HepG2 (cell line): ENCODE data around the gene MACROD2. TPM values are rescaled to one million over a fixed set of nuclear protein-coding genes. Genes with fewer than 3 reads are reported as not detected.

Experiments used
- AKAP8 ChIP-seq: sonication (generic); formaldehyde crosslinking; IDR thresholded peaks from 2 replicates; pipeline ENCODE4 v1.5.1; 2020; ENCODE audit warnings: mild to moderate bottlenecking, missing genetic modification reagents
- ARID2 ChIP-seq: sonication (generic); formaldehyde crosslinking; IDR thresholded peaks from 2 replicates; pipeline ENCODE4 v1.8.1; 2022; ENCODE audit warnings: mild to moderate bottlenecking, missing genetic modification reagents, borderline replicate concordance
- ATF2 ChIP-seq: sonication (generic); formaldehyde crosslinking; IDR thresholded peaks from 2 replicates; pipeline ENCODE4 v1.4.0; 2020; ENCODE audit warnings: missing genetic modification reagents
- KLF11 ChIP-seq: IDR thresholded peaks from 2 replicates; pipeline ENCODE4 v1.6.1; 2016; ENCODE audit warnings: missing compliant biosample characterization
- MIER2 ChIP-seq: IDR thresholded peaks from 2 replicates; pipeline ENCODE4 v1.6.1; 2016; ENCODE audit warnings: missing biosample characterization, missing genetic modification reagents
- MZF1 ChIP-seq: sonication (generic); formaldehyde crosslinking; IDR thresholded peaks from 2 replicates; pipeline ENCODE4 v1.8.1; 2023; ENCODE audit warnings: mild to moderate bottlenecking, missing genetic modification reagents, borderline replicate concordance
- PPARG ChIP-seq: conservative IDR thresholded peaks from 2 replicates; pipeline ENCODE4 v1.6.1; 2016; ENCODE audit warnings: missing biosample characterization, missing genetic modification reagents
- STAT5B ChIP-seq: sonication (generic); formaldehyde crosslinking; IDR thresholded peaks from 2 replicates; pipeline ENCODE4 v1.4.0; 2020; ENCODE audit warnings: missing genetic modification reagents
- ZFX ChIP-seq: sonication (generic); formaldehyde crosslinking; IDR thresholded peaks from 2 replicates; pipeline ENCODE4 v1.4.0; 2020; ENCODE audit warnings: mild to moderate bottlenecking, low read depth, missing genetic modification reagents, moderate library complexity
- ZKSCAN8 ChIP-seq: IDR thresholded peaks from 2 replicates; pipeline ENCODE4 v1.6.1; 2016; ENCODE audit warnings: borderline replicate concordance, missing genetic modification reagents, missing compliant biosample characterization
- ZNF225 ChIP-seq: sonication (generic); formaldehyde crosslinking; IDR thresholded peaks from 2 replicates; pipeline ENCODE4 v1.4.0; 2020; ENCODE audit warnings: mild to moderate bottlenecking, missing genetic modification reagents
- ZNF256 ChIP-seq: sonication (generic); formaldehyde crosslinking; conservative IDR thresholded peaks from 2 replicates; pipeline ENCODE4 v1.4.0; 2020; ENCODE audit warnings: missing genetic modification reagents
- ZNF652 ChIP-seq: IDR thresholded peaks from 2 replicates; pipeline ENCODE4 v1.6.1; 2016; ENCODE audit warnings: low read depth, borderline replicate concordance
- ZNF660 ChIP-seq: sonication (generic); formaldehyde crosslinking; IDR thresholded peaks from 2 replicates; pipeline ENCODE4 v1.5.1; 2020; ENCODE audit warnings: mild to moderate bottlenecking, low read depth, missing genetic modification reagents, borderline replicate concordance
- ZNF780A ChIP-seq: sonication (generic); formaldehyde crosslinking; IDR thresholded peaks from 2 replicates; pipeline ENCODE4 v1.8.0; 2022; ENCODE audit warnings: mild to moderate bottlenecking, missing genetic modification reagents, moderate library complexity
- ZSCAN22 ChIP-seq: sonication (generic); formaldehyde crosslinking; IDR thresholded peaks from 2 replicates; pipeline ENCODE4 v1.4.0; 2020; ENCODE audit warnings: mild to moderate bottlenecking, missing genetic modification reagents
- polyA plus RNA-seq, 8 experiments: library from polyadenylated mRNA; depleted of rRNA in 3 of 8; stranded (reverse) in 7 of 8; unstranded in 1 of 8; fragments of >200 nt; fragmentation: Illumina TruSeq in 4 of 8; extraction: Trizol in 4 of 8; gene quantifications; 2 replicates each; pipeline versions ENCODE4 v1.2.1 to v1.2.3, GENCODE V29; 2011 to 2016; ENCODE audit warnings: low read depth in 4 of 8, missing spikeins in 1 of 8, mixed read lengths in 1 of 8; ENCODE audit not compliant: insufficient read depth in 1 of 8
- total RNA-seq, 5 experiments: library from RNA; depleted of rRNA; stranded (reverse); fragments of >200 nt; fragmentation: Illumina TruSeq; extraction: Trizol; gene quantifications; 2 replicates each; pipeline ENCODE4 v1.2.3, GENCODE V29; 2016; ENCODE audit warnings: low read depth in 1 of 5
- TF ChIP-seq, protein P1 (sequence below): sonication (generic); formaldehyde crosslinking; IDR thresholded peaks from 2 replicates; pipeline ENCODE4 v1.5.0; 2020; ENCODE audit warnings: mild to moderate bottlenecking, missing genetic modification reagents
- TF ChIP-seq, protein P2 (sequence below): sonication (generic); formaldehyde crosslinking; IDR thresholded peaks from 2 replicates; pipeline ENCODE4 v1.8.1; 2023; ENCODE audit warnings: mild to moderate bottlenecking, missing genetic modification reagents
- TF ChIP-seq, protein P3 (sequence below): sonication (generic); formaldehyde crosslinking; IDR thresholded peaks from 2 replicates; pipeline ENCODE4 v1.4.0; 2020; ENCODE audit warnings: missing genetic modification reagents, borderline replicate concordance
- TF ChIP-seq, protein P4 (sequence below): sonication (generic); formaldehyde crosslinking; IDR thresholded peaks from 2 replicates; pipeline ENCODE4 v1.5.0; 2020; ENCODE audit warnings: mild to moderate bottlenecking, missing genetic modification reagents

The MACROD2 gene
- total and polyA plus RNA-seq, 2 of the 13 experiments (the other 11 are each of a cell fraction or from before 2014, with no cell fraction given), result 0.13 to 0.51 TPM

DNA sequence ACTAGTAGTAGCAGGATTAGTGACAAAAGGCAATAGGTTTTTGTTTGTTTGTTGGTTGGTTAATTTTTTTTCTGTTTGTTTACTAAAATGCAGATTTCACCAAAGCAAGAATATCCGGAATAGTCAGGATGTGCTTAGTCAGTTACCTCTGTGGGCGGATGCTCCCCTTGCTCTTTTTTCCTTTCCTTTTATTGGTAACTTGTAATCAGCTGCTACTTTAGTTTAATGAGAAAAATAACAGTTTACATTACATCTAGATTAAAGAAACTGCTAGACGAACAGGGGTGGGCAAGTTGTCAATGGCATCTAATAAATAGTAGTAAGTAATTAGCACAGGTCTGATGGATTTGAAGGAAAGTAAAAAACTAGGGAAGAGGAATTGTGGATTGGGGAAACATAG is 989.0 kb downstream of the MACROD2 start (continued):
- TF ChIP-seq MIER2 (CRISPR knock-in tag) (no peak), ARID2 (CRISPR knock-in tag) (0 out of 2 replicates have a peak, but pooled peaks have one; percentile 59), ZNF652 (CRISPR knock-in tag) (no peak), KLF11 (CRISPR knock-in tag) (no peak), ZKSCAN8 (CRISPR knock-in tag) (no peak), STAT5B (no peak), ZNF256 (CRISPR knock-in tag) (0 out of 2 replicates have a peak, but pooled peaks have one; percentile 43), ZSCAN22 (CRISPR knock-in tag) (no peak; the same call in 1 of the 2 replicates), ZNF225 (CRISPR knock-in tag) (no peak), ZNF780A (CRISPR knock-in tag) (0 out of 2 replicates have a peak, but pooled peaks have one; percentile 9), PPARG (CRISPR knock-in tag) (no peak), ZFX (no peak), AKAP8 (CRISPR knock-in tag) (no peak), ZNF660 (CRISPR knock-in tag) (no peak), MZF1 (CRISPR knock-in tag) (no peak), ATF2 (CRISPR knock-in tag) (no peak)
- TF ChIP-seq, protein P1, sequence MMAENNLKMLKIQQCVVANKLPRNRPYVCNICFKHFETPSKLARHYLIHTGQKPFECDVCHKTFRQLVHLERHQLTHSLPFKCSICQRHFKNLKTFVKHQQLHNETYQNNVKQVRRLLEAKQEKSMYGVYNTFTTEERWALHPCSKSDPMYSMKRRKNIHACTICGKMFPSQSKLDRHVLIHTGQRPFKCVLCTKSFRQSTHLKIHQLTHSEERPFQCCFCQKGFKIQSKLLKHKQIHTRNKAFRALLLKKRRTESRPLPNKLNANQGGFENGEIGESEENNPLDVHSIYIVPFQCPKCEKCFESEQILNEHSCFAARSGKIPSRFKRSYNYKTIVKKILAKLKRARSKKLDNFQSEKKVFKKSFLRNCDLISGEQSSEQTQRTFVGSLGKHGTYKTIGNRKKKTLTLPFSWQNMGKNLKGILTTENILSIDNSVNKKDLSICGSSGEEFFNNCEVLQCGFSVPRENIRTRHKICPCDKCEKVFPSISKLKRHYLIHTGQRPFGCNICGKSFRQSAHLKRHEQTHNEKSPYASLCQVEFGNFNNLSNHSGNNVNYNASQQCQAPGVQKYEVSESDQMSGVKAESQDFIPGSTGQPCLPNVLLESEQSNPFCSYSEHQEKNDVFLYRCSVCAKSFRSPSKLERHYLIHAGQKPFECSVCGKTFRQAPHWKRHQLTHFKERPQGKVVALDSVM (CRISPR knock-in tag), result 0 out of 2 replicates have a peak, but pooled peaks have one; percentile 28
- TF ChIP-seq, protein P2, sequence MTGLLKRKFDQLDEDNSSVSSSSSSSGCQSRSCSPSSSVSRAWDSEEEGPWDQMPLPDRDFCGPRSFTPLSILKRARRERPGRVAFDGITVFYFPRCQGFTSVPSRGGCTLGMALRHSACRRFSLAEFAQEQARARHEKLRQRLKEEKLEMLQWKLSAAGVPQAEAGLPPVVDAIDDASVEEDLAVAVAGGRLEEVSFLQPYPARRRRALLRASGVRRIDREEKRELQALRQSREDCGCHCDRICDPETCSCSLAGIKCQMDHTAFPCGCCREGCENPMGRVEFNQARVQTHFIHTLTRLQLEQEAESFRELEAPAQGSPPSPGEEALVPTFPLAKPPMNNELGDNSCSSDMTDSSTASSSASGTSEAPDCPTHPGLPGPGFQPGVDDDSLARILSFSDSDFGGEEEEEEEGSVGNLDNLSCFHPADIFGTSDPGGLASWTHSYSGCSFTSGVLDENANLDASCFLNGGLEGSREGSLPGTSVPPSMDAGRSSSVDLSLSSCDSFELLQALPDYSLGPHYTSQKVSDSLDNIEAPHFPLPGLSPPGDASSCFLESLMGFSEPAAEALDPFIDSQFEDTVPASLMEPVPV (CRISPR knock-in tag), result 0 out of 2 replicates have a peak, but pooled peaks have one; percentile 61
- TF ChIP-seq, protein P3, sequence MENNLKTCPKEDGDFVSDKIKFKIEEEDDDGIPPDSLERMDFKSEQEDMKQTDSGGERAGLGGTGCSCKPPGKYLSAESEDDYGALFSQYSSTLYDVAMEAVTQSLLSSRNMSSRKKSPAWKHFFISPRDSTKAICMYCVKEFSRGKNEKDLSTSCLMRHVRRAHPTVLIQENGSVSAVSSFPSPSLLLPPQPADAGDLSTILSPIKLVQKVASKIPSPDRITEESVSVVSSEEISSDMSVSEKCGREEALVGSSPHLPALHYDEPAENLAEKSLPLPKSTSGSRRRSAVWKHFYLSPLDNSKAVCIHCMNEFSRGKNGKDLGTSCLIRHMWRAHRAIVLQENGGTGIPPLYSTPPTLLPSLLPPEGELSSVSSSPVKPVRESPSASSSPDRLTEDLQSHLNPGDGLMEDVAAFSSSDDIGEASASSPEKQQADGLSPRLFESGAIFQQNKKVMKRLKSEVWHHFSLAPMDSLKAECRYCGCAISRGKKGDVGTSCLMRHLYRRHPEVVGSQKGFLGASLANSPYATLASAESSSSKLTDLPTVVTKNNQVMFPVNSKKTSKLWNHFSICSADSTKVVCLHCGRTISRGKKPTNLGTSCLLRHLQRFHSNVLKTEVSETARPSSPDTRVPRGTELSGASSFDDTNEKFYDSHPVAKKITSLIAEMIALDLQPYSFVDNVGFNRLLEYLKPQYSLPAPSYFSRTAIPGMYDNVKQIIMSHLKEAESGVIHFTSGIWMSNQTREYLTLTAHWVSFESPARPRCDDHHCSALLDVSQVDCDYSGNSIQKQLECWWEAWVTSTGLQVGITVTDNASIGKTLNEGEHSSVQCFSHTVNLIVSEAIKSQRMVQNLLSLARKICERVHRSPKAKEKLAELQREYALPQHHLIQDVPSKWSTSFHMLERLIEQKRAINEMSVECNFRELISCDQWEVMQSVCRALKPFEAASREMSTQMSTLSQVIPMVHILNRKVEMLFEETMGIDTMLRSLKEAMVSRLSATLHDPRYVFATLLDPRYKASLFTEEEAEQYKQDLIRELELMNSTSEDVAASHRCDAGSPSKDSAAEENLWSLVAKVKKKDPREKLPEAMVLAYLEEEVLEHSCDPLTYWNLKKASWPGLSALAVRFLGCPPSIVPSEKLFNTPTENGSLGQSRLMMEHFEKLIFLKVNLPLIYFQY, result no peak
- TF ChIP-seq, protein P4, sequence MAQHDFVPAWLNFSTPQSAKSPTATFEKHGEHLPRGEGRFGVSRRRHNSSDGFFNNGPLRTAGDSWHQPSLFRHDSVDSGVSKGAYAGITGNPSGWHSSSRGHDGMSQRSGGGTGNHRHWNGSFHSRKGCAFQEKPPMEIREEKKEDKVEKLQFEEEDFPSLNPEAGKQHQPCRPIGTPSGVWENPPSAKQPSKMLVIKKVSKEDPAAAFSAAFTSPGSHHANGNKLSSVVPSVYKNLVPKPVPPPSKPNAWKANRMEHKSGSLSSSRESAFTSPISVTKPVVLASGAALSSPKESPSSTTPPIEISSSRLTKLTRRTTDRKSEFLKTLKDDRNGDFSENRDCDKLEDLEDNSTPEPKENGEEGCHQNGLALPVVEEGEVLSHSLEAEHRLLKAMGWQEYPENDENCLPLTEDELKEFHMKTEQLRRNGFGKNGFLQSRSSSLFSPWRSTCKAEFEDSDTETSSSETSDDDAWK (CRISPR knock-in tag), result no peak
